GM12878 (cell line): ENCODE results near the gene CRELD2. TPM values are rescaled to one million over a fixed set of nuclear protein-coding genes. Genes with fewer than 3 reads are reported as not detected.

Source experiments
- ATF3 ChIP-seq: IDR thresholded peaks from 2 replicates; pipeline ENCODE4 v1.6.1; 2011; ENCODE audit warnings: low read depth, mild to moderate bottlenecking, low read length, moderate library complexity, borderline replicate concordance; ENCODE audit errors: extremely low read depth
- BHLHE40 ChIP-seq, 2 experiments: fragments of 450-650 bp in 1 of 2; IDR thresholded peaks; 2 replicates each; pipeline ENCODE4 v1.6.1; 2011 to 2017; ENCODE audit warnings: low read depth in 2 of 2, borderline replicate concordance in 1 of 2, improper control_type of control experiment in 1 of 2, low read length in 1 of 2, mild to moderate bottlenecking in 1 of 2
- CHD2 ChIP-seq: IDR thresholded peaks from 2 replicates; pipeline ENCODE4 v1.6.1; 2011; ENCODE audit warnings: low read depth, low read length, improper control_type of control experiment, borderline replicate concordance
- ESRRA ChIP-seq: IDR thresholded peaks from 2 replicates; pipeline ENCODE4 v1.6.1; 2012; ENCODE audit warnings: mild to moderate bottlenecking, low read length, improper control_type of control experiment
- FOS ChIP-seq: IDR thresholded peaks from 3 replicates; pipeline ENCODE4 v1.6.1; 2011; ENCODE audit warnings: borderline replicate concordance; ENCODE audit not compliant: insufficient read length; ENCODE audit errors: extremely low read depth
- GABPA ChIP-seq: IDR thresholded peaks from 2 replicates; pipeline ENCODE4 v1.6.1; 2014; ENCODE audit warnings: antibody characterized with exemption, low read depth, mild to moderate bottlenecking, inconsistent platforms
- HCFC1 ChIP-seq: fragments of 150-350 bp; IDR thresholded peaks from 2 replicates; pipeline ENCODE4 v1.6.1; 2014; ENCODE audit warnings: low read length
- MAX ChIP-seq: IDR thresholded peaks from 2 replicates; pipeline ENCODE4 v1.6.1; 2012; ENCODE audit warnings: low read depth, low read length, improper control_type of control experiment
- MLLT1 ChIP-seq: fragments of 450-650 bp; IDR thresholded peaks from 2 replicates; pipeline ENCODE4 v1.6.1; 2016; ENCODE audit warnings: mild to moderate bottlenecking
- MXI1 ChIP-seq: fragments of 150-350 bp; IDR thresholded peaks from 2 replicates; pipeline ENCODE4 v1.6.1; 2011; ENCODE audit warnings: low read depth, mild to moderate bottlenecking, inconsistent platforms, low read length, improper control_type of control experiment
- SIX5 ChIP-seq: IDR thresholded peaks from 2 replicates; pipeline ENCODE4 v1.6.1; 2011; ENCODE audit warnings: mild to moderate bottlenecking, low read depth, low read length, moderate library complexity; ENCODE audit not compliant: severe bottlenecking
- SREBF2 ChIP-seq: IDR thresholded peaks from 2 replicates; pipeline ENCODE4 v1.6.1; 2012; ENCODE audit warnings: mild to moderate bottlenecking, low read length
- SRF ChIP-seq, 2 experiments: IDR thresholded peaks; 2 replicates each; pipeline ENCODE4 v1.6.1; 2011; ENCODE audit warnings: low read depth in 2 of 2, low read length in 2 of 2, mild to moderate bottlenecking in 1 of 2, moderate library complexity in 1 of 2
- ZBTB40 ChIP-seq: fragments of 450-650 bp; IDR thresholded peaks from 2 replicates; pipeline ENCODE4 v1.6.1; 2016; ENCODE audit warnings: mild to moderate bottlenecking, moderate library complexity, borderline replicate concordance
- ZNF217 ChIP-seq: fragments of 450-650 bp; IDR thresholded peaks from 2 replicates; pipeline ENCODE4 v1.6.1; 2017; ENCODE audit warnings: antibody characterized with exemption, mild to moderate bottlenecking
- ZNF274 ChIP-seq: IDR thresholded peaks from one replicate; pipeline ENCODE4 v1.8.0; 2011; ENCODE audit not compliant: insufficient read length, insufficient read depth
- ZNF592 ChIP-seq: fragments of 450-650 bp; IDR thresholded peaks from 2 replicates; pipeline ENCODE4 v1.6.1; 2017; ENCODE audit warnings: mild to moderate bottlenecking, moderate library complexity
- polyA plus RNA-seq, 11 experiments: library from polyadenylated mRNA; depleted of rRNA in 4 of 11; unstranded in 6 of 11; stranded (reverse) in 5 of 11; fragments of >200 nt; fragmentation: Nextera tagmentation in 4 of 11; fragmentation: Illumina TruSeq in 1 of 11; extraction: Ambion mirVana in 4 of 11; extraction: Trizol in 1 of 11; gene quantifications; 1 replicate in 1 of 11; 2 replicates in 10 of 11; pipeline versions ENCODE4 v1.2.1 to v1.2.3, GENCODE V29; 2011 to 2016; ENCODE audit warnings: inconsistent platforms in 2 of 11, missing spikeins in 2 of 11, low read depth in 1 of 11
- total RNA-seq, 4 experiments: library from RNA; depleted of rRNA in 3 of 4; stranded (reverse); fragments of >200 nt in 3 of 4; fragmentation: Illumina TruSeq in 1 of 4; extraction: Trizol in 1 of 4; gene quantifications; 2 replicates each; pipeline versions ENCODE4 v1.2.1 to v1.2.3, GENCODE V29; 2013 to 2021

CRELD2 gene
- total and polyA plus RNA-seq, 10 of the 15 experiments (the other 5 are each of a cell fraction or from before 2014, with no cell fraction given): 9.4 to 111 (median 25.9) TPM

- TF ChIP-seq ZBTB40 (no peak), ZNF274 (no peak), SREBF2 (no peak), ESRRA (no peak), ZNF592 (no peak), ATF3 (no peak), CHD2 (no peak), MLLT1 (peak; percentile 91), BHLHE40 (IDR thresholded peaks at IDR 0.05; ENCODE audit: borderline replicate concordance in 1 of 2, low read depth in 2 of 2, low read length in 1 of 2) (peak in 1 of 2 experiments; percentile 21; a peak in 1 of 4 replicates), MAX (no peak), SIX5 (no peak), FOS (no peak), HCFC1 (no peak), SRF (IDR thresholded peaks at IDR 0.05; ENCODE audit: low read depth in 2 of 2, low read length in 2 of 2) (no peak), GABPA (no peak), ZNF217 (peak; percentile 69; the same call in 1 of the 2 replicates), MXI1 (no peak)
These were observed 57.3 kb downstream of the CRELD2 start (continued) for GRCh38 chr22:49975543-49976389.
